DMS153 (cell line): Measurements from ENCODE around the gene FDX1.
A peak's percentile ranks its signal among the peaks of the same experiment; 100 is the strongest.
"Not testable (repeated sequence)": the region's sequence is repeated elsewhere in the genome, so short reads cannot be mapped to it uniquely, and the experiment has no call there.

Experiments used
- DNase-seq: peaks from one replicate; lab custom pipeline; 2025; lab: John Stamatoyannopoulos, UW

Gene FDX1, protein sequence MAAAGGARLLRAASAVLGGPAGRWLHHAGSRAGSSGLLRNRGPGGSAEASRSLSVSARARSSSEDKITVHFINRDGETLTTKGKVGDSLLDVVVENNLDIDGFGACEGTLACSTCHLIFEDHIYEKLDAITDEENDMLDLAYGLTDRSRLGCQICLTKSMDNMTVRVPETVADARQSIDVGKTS

DNA sequence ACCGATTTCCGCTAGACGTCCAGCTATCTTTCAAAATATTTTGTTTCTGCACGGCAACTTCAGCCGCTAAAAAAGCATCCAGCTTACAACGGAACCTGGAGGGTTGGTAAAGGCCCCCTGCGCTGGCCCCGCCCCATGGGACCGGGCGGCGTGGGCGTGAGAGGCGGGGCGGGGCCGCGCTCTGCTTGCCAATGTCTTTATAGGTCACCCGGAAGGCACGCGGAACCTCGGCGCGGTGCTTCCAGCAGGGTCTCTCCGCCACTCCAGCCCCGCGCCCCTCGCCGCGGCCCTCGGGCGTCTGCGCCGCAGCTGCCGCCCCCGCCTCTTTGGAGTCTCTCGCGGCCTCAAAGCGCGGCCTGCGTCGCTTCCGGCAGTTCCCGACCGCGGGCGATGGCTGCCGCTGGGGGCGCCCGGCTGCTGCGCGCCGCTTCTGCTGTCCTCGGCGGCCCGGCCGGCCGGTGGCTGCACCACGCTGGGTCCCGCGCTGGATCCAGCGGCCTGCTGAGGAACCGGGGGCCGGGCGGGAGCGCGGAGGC, at the start of gene FDX1:
TSS of gene FDX1 (plus strand) at position 218 of the 536 bp plus-strand sequence. CDS start at position 391, 173 bp downstream.
- DNase-seq: peak; percentile 66

DNA sequence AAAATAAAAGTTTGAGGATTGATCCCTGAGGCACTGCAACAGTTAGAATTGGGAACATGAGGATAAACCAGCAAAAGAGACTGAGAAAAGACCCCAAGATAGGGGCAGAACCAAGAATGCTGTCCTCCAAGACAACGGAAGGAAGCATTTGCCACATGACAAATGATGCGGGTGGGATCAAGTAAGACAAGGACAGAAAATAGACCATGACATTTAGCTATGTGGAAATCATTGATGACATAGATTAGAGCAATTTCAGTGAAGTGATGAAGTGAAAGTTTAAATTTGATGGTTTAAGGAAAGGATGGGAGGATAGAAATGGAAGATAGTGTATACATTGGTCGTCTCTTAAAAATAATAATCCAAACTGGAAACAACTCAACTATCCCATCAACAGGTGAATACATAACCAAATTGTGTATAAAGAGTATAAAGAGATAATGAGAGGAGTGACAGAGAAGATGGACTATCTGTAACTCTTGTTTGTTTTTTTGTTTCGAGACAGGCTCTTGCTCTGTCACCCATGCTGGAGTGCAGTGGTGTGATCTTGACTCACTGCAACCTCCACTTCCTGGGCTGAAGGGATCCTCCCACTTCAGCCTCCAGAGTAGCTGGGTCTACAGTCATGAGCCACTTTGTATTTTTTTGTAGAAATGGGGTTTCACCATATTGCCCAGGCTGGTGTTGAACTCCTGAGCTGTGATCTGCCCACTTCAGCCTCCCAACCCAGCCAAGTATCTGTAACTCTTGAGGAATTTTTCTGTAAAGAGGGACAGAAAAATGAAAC, 48.7 kb upstream of the FDX1 start:
- no peak for DNase-seq

DNA sequence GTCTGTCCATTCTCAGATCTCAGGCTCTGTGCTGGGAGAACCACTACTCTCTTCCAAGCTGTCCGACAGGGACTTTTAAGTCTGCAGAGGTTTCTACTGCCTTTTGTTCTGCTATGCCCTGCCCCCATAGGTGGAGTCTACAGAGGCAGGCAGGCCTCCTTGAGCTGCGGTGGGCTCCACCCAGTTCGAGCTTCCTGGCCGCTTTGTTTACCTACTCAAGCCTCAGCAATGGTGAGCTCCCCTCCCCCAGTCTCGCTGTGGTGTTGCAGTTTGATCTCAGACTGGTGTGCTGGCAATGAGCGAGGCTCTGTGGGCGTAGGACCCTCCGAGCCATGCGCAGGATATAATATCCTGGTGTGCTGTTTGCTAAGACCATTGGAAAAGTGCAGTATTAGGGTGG, 41.5 kb upstream of the FDX1 start:
- not testable (repeated sequence) for DNase-seq

DNA sequence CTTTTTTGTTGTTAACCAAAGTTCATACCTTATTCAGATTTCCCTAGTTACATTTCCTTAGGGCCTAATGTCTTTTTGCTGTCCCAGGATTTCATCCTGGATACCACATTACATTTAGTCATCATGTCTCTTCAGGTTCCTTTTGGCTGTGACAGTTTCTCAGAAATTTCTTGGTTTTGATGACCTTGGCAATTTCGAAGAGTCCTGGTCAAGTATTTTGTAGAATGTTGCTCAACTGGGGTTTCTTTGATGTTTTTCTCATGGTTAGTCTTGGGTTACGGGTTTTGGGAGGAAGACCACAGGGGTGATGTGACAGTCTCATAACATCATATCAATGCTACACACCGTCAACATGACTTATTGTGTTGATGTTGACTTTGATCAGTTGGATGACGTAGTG, 39.8 kb upstream of the FDX1 start:
- no peak for DNase-seq

DNA sequence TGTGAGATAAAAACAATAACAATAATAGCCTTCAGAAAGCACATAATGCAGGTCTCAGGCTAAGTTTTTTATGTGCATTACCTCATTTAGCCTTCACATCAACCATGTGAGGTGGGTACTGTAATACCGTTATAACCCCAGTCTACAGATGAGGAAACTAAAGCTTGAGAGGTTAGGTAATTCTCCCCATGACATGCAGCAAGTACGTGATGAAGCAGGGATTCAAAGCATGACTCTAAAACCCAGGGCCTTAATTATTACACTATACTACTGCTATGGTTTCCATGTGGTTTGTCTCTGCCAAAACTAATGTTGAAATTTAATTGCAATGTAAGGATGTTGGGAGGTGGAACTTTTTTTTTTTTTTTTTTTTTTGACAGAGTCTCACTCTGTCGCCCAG, 37.7 kb upstream of the FDX1 start:
- no peak for DNase-seq

DNA sequence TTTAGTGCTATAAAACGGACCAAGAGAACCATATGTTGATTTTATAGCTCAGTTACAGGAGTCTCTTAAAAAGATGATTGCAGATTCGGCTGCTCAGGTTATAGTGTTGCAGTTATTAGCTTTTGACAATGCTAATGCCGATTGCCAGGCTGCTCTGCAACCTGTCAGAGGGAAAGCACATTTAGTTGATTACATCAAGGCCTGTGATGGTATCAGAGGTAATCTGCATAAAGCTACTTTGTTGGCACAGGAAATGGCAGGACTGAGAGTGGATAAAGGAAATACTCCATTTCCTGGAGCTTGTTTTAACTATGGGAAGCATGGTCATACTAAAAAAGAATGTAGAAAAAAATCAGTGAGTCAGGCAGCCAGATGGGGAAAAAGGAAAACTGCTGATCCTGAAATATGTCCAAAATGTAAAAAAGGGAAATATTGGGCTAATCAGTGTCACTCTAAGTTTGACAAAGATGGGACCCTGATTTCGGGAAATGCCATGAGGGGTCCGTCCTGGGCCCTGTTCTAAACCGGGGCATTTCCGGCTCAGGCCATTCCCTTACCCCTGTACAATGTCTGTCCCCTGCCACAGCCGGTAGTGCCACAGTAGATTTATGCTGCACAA, 32.0 kb upstream of the FDX1 start:
- not testable (repeated sequence) for DNase-seq

DNA sequence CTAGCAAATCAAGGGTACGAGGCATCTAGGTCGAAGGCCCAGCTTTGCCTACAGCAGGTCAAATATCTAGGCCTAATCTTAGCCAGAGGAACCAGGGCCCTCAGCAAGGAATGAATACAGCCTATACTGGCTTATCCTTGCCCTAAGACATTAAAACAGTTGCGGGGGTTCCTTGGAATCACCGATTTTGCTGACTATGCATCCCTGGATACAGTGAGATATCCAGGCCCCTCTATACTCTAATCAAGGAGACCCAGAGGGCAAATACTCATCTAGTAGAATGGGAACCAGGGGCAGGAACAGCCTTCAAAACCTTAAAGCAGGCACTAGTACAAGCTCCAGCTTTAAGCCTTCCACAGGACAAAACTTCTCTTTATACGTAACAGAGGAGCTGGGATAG, 26.2 kb upstream of the FDX1 start:
- not testable (repeated sequence) for DNase-seq

DNA sequence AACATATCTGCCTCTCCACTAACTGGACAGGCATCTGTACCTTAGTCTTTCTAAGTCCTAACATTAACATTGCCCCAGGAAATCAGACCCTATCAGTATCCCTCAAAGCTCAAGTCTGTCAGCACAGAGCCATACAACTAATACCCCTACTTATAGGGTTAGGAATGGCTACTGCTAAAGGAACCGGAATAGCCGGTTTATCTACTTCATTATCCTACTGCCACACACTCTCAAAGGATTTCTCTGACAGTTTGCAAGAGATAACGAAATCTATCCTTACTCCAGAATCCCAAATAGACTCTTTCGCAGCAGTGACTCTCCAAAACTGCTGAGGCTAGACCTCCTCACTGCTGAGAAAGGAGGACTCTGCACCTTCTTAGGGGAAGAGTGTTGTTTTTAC, 24.1 kb upstream of the FDX1 start:
- DNase-seq: not testable (repeated sequence)

DNA sequence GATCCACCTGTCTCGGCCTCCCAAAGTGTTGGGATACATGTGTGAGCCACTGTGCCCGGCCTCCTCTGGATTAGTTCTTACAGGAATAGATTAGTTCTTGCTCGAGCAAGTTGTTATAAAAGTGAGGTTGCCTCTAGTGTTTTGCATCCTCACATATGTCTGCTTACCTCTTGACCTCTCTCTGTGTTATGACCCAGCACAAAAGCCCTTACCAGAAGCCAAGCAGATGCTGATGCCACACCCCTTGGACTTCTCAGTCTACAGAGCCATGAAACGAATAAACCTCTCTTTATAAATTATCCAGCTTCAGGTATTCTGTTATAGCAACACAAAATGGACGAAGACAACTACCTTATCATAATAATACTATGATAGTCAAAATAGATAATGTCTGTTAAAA, 22.4 kb upstream of the FDX1 start:
- no peak for DNase-seq

DNA sequence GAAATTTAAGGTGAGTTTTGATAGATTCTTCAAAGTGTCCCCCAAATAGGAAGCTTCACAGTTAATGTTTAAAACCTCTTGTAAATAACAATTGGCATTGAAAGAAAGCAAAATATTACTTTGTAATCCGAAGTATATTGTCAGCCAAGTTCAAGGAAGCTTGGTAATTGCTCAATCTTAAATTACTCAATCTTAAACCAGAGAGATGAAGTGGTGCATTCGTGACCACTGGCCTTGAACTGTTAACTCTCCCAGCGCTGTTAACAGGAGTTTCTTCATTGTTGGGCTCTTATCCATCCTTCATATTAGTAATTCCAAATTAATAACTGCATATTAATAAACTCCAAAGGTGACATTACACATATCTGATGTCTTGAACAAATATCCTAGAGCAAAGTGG, 20.6 kb upstream of the FDX1 start:
- DNase-seq: no peak

DNA sequence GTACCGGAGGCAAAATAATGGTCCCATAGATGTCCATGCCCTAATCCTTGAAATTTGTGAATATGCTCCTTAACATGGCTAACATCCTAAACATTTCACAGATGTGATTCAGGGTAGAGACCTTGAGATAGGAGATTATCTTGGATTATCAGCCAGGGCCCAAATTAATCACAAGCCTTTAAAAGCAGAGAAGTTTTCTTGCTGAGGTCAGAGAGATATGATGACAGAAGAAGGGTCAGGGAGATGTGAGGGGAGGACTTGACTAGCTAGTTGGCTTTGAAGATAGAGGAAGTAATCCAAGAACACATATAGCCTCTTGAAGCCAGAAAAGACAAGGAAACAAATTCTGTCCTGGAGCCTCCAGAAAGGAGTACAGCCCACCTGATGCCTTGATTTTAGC, 19.1 kb upstream of the FDX1 start:
- DNase-seq: no peak

DNA sequence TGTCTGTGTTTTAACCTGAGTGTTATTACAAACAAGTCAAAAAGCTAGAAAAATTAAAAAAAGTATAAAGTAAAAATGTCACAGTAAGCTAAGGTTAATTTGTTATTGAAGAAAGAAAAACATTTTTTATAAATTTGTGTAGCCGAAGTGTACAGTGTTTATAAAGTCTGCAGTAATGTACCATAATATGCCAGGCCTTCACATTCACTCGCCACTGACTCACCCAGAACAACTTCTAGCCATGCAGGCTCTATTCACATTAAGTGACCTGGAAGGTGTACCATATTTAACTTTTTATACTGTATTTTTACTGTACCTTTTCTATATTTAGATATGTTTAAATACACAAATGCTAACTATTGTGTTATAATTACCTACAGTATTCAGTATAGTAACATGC, 14.7 kb upstream of the FDX1 start:
- DNase-seq: no peak

DNA sequence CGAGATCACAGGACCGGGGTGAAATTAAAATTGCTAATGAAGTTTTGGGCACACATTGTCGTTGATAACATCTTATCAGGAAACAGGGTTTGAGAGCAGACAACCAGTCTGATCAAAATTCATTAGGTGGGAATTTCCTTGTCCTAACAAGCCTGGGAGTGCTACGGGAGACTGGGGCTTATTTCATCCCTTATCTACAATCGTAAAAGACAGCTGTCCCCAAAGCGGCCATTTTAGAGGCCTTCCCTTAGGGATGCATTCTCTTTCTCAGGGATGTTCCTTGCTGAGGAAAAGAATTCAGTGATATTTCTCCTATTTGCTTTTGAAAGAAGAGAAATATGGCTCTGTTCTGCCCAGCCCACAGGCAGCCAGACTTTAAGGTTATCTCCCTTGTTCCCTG, 8.1 kb upstream of the FDX1 start:
- not testable (repeated sequence) for DNase-seq

DNA sequence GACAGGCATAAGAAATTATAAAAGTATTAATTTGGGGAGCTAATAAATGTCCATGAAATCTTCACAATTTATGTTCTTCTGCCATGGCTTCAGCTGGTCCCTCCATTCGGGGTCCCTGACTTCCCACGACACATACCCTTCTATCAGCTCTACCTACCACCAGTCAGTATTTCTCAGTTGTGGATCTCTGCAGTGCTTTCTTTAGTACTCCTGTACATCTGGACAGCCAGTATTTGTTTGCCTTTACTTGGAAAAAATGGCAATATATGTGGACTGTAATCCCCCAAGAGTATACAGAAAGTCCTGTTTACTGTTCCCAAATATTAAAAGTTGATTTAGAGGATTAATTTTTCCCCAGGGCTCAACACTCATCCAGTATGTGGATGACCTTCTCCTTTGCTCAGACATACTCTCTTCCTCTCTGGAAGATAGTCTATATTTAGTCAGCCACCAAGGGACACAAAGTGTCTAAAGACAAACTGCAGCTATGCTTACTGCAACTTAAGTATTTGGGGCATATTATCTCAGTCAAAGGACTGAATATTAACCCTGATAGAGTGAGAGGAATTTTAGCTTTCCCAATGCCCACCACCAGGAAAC, 7.3 kb upstream of the FDX1 start:
- DNase-seq: no peak

DNA sequence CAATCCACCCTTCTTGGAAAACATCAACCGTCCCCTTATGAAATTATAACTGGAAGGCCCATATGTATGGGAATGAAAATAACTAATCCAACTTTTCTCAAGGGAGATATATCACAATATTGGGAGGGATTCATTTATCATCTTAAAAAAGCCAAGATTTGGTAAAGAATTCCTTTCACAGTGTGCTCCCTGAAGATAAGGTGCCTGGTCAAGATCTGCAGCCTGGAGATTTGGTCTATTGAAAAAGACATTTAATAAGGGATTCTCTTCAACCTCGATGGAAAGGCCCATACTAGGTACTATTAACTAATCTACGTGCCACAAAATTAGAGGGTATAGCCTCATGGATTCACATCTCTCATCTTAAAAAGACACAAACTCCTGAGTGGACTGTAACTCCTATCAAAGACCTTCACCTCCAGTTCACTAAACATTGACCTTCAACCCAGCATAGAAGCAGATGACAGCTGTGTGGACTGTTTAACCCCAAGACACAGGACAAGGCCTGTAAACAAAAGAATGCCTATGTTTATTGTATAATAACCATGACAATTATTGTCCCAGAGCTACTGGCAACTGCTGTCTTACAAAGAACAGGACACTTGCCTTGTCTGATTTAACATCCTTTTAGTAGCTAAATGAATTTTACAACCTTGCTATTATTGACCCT, 4.8 kb upstream of the FDX1 start:
- no peak for DNase-seq

DNA sequence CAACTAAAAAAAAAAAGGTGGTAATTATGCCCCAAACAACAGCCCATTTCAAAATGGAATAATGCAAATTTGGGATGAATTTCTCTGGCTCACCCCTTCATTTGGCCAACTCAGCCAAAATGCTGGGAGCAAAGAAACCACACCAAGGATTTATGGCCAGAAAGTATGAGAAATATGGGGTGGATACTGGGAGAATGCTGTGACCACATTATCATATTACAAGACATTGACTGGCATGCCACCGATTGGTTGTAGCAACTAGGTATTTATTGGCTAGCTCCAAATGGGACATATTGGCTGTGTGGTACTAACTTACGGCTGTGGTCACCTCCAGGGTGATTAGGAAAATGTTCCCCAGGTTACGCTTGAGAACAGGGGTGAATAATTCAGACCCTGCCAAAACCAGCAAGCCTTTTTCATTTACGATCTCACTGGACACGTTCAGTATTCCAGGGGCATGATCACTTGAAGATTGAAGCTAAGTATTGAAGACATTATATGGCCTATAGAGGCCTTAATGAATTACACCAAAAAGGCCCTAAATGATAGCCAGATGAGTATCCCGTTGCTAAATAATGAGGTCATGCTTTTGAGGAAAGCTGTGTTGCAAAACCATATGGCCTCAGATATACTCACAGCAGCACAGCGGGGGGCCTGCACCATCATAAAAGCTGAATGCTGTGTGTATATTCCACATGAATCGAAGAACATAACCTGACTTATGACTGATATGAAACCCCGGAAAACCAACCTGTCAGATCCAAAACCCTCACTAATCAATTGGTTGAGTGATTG, 3.8 kb upstream of the FDX1 start:
- no peak for DNase-seq

DNA sequence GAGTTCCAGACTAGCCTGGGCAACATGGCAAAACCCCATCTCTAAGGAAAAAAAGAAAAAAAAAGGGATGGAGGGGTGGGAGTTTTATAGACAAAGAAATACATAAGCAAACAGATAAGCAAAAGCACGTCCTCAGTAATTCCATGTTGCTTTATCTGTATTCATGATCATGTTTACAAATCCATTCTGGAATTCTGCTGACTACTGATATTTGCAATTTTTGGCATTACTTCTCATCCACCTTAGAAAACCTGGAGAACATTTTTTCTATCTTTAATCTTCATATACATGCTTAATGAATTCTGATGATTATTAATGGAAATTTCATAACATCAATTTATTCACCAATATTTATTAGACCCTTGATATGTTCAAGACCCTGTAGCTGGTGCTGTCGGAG, 1.7 kb upstream of the FDX1 start:
- no peak for DNase-seq

DNA sequence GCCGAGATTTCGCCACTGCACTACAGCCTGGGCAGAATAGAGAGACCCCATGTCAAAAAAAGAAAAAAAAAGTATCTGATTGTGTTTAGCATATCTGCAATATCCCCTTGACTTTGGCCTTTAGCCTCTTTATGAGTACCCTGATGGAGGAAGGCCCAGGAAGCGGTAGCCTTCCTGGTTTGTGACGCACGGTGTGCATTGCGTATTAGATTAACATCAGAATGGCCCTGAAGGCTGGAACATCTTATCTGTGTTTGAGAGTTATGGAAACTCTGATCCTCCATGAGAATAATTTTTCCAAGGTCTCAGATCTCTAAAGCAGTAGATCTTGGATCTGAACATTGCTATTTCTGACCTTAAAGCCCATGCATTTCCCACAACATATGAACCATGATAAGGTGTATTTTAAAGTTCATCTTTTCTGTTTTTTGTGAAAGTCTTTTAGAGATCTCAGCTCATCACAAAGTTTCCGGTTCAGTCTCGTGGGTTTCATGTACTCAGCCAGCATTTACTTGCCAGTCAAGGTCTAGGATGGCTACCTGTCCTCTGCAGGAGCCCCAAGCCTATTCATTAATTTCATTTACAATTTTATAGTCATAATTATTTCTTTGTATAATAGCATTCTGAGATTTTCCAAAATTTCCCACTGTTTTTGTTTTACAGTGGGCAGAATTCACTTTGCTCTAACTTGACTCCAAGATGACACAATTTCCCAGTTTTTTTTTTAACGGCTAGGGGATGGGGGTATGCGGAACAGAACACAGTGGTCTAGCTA, 605 bp upstream of the FDX1 start:
- no peak for DNase-seq

DNA sequence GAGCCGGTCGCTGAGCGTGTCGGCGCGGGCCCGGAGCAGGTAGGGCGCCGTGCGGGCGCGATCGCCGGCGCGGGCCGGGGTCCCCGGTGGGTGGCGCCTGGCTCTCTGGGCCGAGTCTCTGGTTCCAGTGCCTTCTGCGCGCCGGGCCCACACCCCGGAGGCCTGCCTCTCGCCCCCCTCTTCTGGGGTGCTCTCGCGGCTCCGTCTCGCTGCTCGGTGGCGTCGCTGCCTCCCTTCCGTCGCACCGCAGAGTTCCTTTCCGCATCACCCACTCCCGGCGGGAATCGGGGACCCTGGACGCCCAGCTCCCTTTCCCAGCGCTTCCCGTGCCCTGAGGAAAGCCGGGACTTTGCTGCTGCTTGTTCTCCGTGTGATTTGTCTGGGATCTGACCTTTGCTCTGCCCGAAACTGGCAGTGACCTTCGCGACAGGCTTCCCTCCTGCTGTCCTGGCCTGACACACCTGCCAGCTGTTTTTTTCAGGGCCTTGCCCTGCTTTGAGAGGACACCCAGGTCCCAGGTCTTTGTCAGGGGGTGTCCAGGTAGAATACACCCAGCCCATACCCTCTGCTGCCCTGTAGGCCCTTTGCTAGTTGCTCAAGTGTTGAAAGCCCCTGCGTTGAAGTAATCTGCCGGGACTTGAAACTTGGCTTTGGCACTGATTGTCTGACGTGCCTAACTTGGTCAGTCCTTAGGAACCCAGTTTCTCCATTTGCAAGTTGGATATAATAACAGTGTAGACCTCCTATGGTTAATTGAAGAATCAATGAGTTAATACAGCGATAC, 711 bp downstream of the FDX1 start:
- no peak for DNase-seq
